Astrocyte (in vitro differentiated cells and primary cell): Measurements from ENCODE around the gene DNAAF2. TPM values are rescaled to one million over a fixed set of nuclear protein-coding genes. Genes with fewer than 3 reads are reported as not detected.
A peak's percentile ranks its signal among the peaks of the same experiment; 100 is the strongest.
"Not testable (repeated sequence)": the region's sequence is repeated elsewhere in the genome, so short reads cannot be mapped to it uniquely, and the experiment has no call there.

Experiments
- DNase-seq: peaks from one replicate; pipeline ENCODE4 v3.0.0-alpha.2; 2010; ENCODE audit warnings: low read depth
- FAIRE-seq: peaks from 2 replicates; lab custom pipeline; 2011; peaks lifted over from hg19 to GRCh38; lab: Jason Lieb, UNC
- H2AFZ ChIP-seq: 2 replicates; pipeline ENCODE4 v1.6.0; 2012; ENCODE audit warnings: low read depth, low read length, inconsistent platforms
- H3K27ac ChIP-seq: 2 replicates; pipeline ENCODE4 v1.5.1; 2011; ENCODE audit warnings: low read depth, low read length, inconsistent platforms
- H3K27me3 ChIP-seq: 2 replicates; pipeline ENCODE4 v1.6.0; 2011; ENCODE audit warnings: low read length, inconsistent platforms; ENCODE audit not compliant: insufficient read depth
- H3K36me3 ChIP-seq: 2 replicates; pipeline ENCODE4 v1.5.1; 2011; ENCODE audit warnings: low read length, inconsistent platforms; ENCODE audit not compliant: insufficient read depth
- H3K4me1 ChIP-seq: 2 replicates; pipeline ENCODE4 v1.5.1; 2011; ENCODE audit warnings: low read length, inconsistent platforms; ENCODE audit not compliant: insufficient read depth
- H3K4me2 ChIP-seq: 2 replicates; pipeline ENCODE4 v1.6.0; 2012; ENCODE audit warnings: low read length, inconsistent platforms
- H3K4me3 ChIP-seq: 2 replicates; pipeline ENCODE4 v1.5.1; 2011; ENCODE audit warnings: low read depth, mild to moderate bottlenecking, low read length, inconsistent platforms; ENCODE audit not compliant: insufficient read depth
- H3K79me2 ChIP-seq: 2 replicates; pipeline ENCODE4 v1.6.0; 2012; ENCODE audit warnings: mild to moderate bottlenecking, low read length, inconsistent platforms; ENCODE audit not compliant: insufficient read depth
- H3K9ac ChIP-seq: 2 replicates; pipeline ENCODE4 v1.6.0; 2012; ENCODE audit warnings: mild to moderate bottlenecking, low read length, inconsistent platforms
- H3K9me3 ChIP-seq: 2 replicates; pipeline ENCODE4 v1.5.1; 2012; ENCODE audit warnings: low read depth, mild to moderate bottlenecking, low read length, inconsistent platforms; ENCODE audit not compliant: insufficient read depth
- H4K20me1 ChIP-seq: 2 replicates; pipeline ENCODE4 v1.6.0; 2012; ENCODE audit warnings: low read length, inconsistent platforms; ENCODE audit not compliant: insufficient read depth
- H3K27ac Mint-ChIP-seq: one replicate; pipeline ENCODE4 v1.8.0; 2021; ENCODE audit warnings: mild to moderate bottlenecking, mixed read lengths; ENCODE audit not compliant: unreplicated experiment
- H3K27me3 Mint-ChIP-seq: one replicate; pipeline ENCODE4 v1.8.0; 2021; ENCODE audit warnings: low read depth, mixed read lengths; ENCODE audit not compliant: unreplicated experiment
- H3K36me3 Mint-ChIP-seq: one replicate; pipeline ENCODE4 v1.8.0; 2021; ENCODE audit warnings: low read depth, mixed read lengths; ENCODE audit not compliant: unreplicated experiment
- H3K4me1 Mint-ChIP-seq: one replicate; pipeline ENCODE4 v1.8.0; 2021; ENCODE audit warnings: low read depth, mixed read lengths; ENCODE audit not compliant: unreplicated experiment
- H3K4me3 Mint-ChIP-seq: one replicate; pipeline ENCODE4 v1.8.0; 2021; ENCODE audit warnings: mild to moderate bottlenecking, moderate library complexity, mixed read lengths; ENCODE audit not compliant: unreplicated experiment
- H3K9me3 Mint-ChIP-seq: one replicate; pipeline ENCODE4 v1.8.0; 2021; ENCODE audit warnings: mild to moderate bottlenecking, mixed read lengths; ENCODE audit not compliant: unreplicated experiment
- CTCF ChIP-seq: IDR thresholded peaks from 2 replicates; pipeline ENCODE4 v1.5.1; 2011; ENCODE audit warnings: low read depth, mild to moderate bottlenecking, inconsistent platforms, low read length, moderate library complexity; ENCODE audit not compliant: insufficient read depth
- EZH2 ChIP-seq: IDR thresholded peaks from 2 replicates; pipeline ENCODE4 v1.6.1; 2012; ENCODE audit warnings: mild to moderate bottlenecking, low read length, inconsistent platforms; ENCODE audit not compliant: insufficient read depth
- total RNA-seq: library from RNA; stranded (reverse); gene quantifications from 2 replicates; pipeline ENCODE4 v1.2.1, GENCODE V29; 2021

DNAAF2 gene
- total RNA-seq, 1 donor from 2014 or later: 10.7 TPM

DNA sequence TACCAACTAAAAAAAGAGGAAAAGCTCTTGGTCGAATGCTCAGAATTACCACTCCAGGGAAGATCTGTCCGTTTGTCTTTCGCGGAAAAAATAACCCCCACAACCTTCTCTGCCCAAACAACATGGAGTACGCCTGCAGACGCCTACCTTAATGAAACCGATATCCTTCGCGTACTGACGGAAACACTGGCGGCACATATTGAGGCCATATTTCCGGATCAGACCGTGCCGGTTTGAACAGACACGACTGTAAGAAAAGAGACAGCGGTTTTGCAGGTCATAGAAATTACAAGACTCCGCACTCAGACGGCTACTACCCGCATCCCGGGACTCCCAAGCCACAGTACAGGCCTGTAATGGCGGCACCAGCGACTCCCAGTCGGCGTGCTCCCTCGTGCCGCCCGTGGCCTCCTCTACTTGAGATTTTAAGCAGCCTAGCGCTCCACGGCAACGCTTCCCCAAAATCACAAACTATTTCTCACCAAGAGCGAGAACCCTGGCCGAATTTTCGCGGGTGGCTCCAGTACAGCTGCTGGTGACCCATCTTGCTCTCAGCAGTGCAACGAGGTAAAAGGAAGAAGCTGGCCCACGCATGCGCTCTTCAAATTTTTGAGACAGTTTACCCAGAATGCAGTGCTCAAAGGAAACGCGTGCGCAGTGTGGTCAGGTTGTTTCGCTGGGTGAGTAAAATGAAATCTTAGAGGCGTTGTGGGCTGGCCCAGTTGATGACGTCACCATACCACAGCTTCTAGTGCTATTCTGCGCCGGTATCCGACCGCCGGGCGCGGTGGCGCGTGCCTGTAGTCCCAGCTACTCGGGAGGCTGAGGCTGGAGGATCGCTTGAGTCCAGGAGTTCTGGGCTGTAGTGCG, 49.0 kb downstream of the DNAAF2 start, which contains the start of gene RPS29:
TSS of gene RPS29 (minus strand) at position 578 of the 870 bp plus-strand sequence. CDS start at position 544, 34 bp downstream.
- H3K79me2 ChIP-seq: peaks cover 52% of the 10 kb centered on the region
- peaks cover 24% of the 10 kb centered on the region for H3K36me3 ChIP-seq
- TF ChIP-seq CTCF: no peak
- TF ChIP-seq EZH2: no peak
- Mint-ChIP-seq H3K27me3 (no peaks in the 10 kb centered on the region), H3K4me1 (peaks cover 24% of the 10 kb centered on the region), H3K9me3 (no peaks in the 10 kb centered on the region), H3K36me3 (peaks cover 22% of the 10 kb centered on the region), H3K27ac (peak within 1 kb of the TSS; percentile 97), H3K4me3 (peak within 1 kb of the TSS; percentile 93)
- DNase-seq: peak; percentile 96
- peak within 1 kb of the TSS; percentile 85 for H3K4me2 ChIP-seq
- peak; percentile 77 for FAIRE-seq
- peaks cover 8% of the 10 kb centered on the region for H3K4me1 ChIP-seq
- peak within 1 kb of the TSS; percentile 97 for H3K9ac ChIP-seq
- no peaks in the 10 kb centered on the region for H3K9me3 ChIP-seq
- peaks cover 49% of the 10 kb centered on the region for H4K20me1 ChIP-seq
- no peaks in the 10 kb centered on the region for H3K27me3 ChIP-seq
- H3K27ac ChIP-seq: peak within 1 kb of the TSS; percentile 86
- peak within 1 kb of the TSS; percentile 69 for H2AFZ ChIP-seq
- H3K4me3 ChIP-seq: peak within 1 kb of the TSS; percentile 97

- Histone ChIP-seq H3K27ac (peak overlapping the region; percentile 86), H3K79me2 (peaks cover 59% of the 10 kb centered on the region)
- H3K4me1 ChIP-seq: not testable (repeated sequence)
These were observed 49.9 kb downstream of the DNAAF2 start for GRCh38 chr14:49584981-49585640.

DNA sequence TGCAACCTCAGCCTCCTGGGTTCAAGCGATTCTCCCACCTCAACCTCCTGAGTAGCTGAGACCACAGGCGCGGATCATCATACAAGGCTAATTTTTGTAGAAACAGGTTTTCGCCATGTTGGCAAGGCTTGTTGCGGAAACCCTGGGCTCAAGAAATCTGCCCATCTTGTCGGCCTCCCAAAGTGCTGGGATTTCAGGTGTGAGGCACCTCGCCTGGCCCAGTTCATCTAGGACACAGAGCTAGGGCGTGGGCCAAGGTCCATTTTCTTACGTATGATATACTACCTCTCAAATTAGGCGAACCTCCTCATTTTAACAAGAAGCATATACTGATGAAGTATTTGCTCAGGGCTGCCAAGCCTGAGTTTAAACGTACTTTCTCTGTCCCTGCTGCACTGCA, 51.0 kb downstream of the DNAAF2 start:
- H3K27me3 ChIP-seq: no peaks in the 10 kb centered on the region
- DNase-seq (no peak), FAIRE-seq (no peak)
- Mint-ChIP-seq H3K4me1 (peaks cover 33% of the 10 kb centered on the region), H3K27me3 (no peaks in the 10 kb centered on the region), H3K9me3 (peaks cover 2% of the 10 kb centered on the region), H3K36me3 (peaks cover 22% of the 10 kb centered on the region), H3K27ac (peak overlapping the region; percentile 97), H3K4me3 (peak overlapping the region; percentile 93)
- peaks cover 66% of the 10 kb centered on the region for H4K20me1 ChIP-seq
- H3K36me3 ChIP-seq: peaks cover 24% of the 10 kb centered on the region
- no peaks in the 10 kb centered on the region for H3K9me3 ChIP-seq
- H3K4me2 ChIP-seq: peak overlapping the region; percentile 85
- H3K4me3 ChIP-seq: peak overlapping the region; percentile 97
- H3K27ac ChIP-seq: no peak overlapping the region
- TF ChIP-seq EZH2: no peak
- TF ChIP-seq CTCF: no peak
- no peak overlapping the region for H2AFZ ChIP-seq
- H3K4me1 ChIP-seq: peaks cover 8% of the 10 kb centered on the region
- H3K9ac ChIP-seq: peak overlapping the region; percentile 97
- peaks cover 69% of the 10 kb centered on the region for H3K79me2 ChIP-seq

More at GRCh38 chr14:49584981-49585640, 49.9 kb downstream of the DNAAF2 start:
- H2AFZ ChIP-seq, DNase-seq, H3K9me3 Mint-ChIP-seq, H3K27me3 Mint-ChIP-seq, H3K9me3 ChIP-seq, H3K27me3 ChIP-seq, FAIRE-seq: not testable (repeated sequence)
- peaks cover 24% of the 10 kb centered on the region for H3K36me3 ChIP-seq
- H3K4me3 ChIP-seq: peak overlapping the region; percentile 97
- H3K4me3 Mint-ChIP-seq: peak overlapping the region; percentile 93
- peak overlapping the region; percentile 97 for H3K27ac Mint-ChIP-seq
- peak overlapping the region; percentile 97 for H3K9ac ChIP-seq
- H4K20me1 ChIP-seq: peaks cover 55% of the 10 kb centered on the region
- H3K4me1 Mint-ChIP-seq: peaks cover 27% of the 10 kb centered on the region
- peak overlapping the region; percentile 85 for H3K4me2 ChIP-seq
- peaks cover 22% of the 10 kb centered on the region for H3K36me3 Mint-ChIP-seq
